HPDE6-E6E7 (cell line): Measurements from ENCODE around the gene TEX51.

Experiments used
- DNase-seq: peaks from one replicate; pipeline ENCODE4 v3.0.0; 2011; ENCODE audit warnings: missing footprints; ENCODE audit errors: extremely low spot score

TEX51 gene

GRCh38 chr2:126898636-126899035 lies at the start of gene TEX51:
TEX51 (plus strand) TSS chr2:126898890; CDS start chr2:126898919, 29 bp downstream.
- no peak for DNase-seq

GRCh38 chr2:126849054-126849453 lies 49.6 kb upstream of the TEX51 start:
- DNase-seq = no peak

- no peak for DNase-seq
Observed at GRCh38 chr2:126849486-126849885, 49.2 kb upstream of the TEX51 start.

- no peak for DNase-seq
Observed at GRCh38 chr2:126849991-126850535, 48.6 kb upstream of the TEX51 start.

GRCh38 chr2:126850940-126851339 lies 47.8 kb upstream of the TEX51 start:
- DNase-seq = no peak

- no peak for DNase-seq
Observed at GRCh38 chr2:126851756-126852155, 46.9 kb upstream of the TEX51 start.

GRCh38 chr2:126852361-126852760 lies 46.3 kb upstream of the TEX51 start:
- no peak for DNase-seq

- no peak for DNase-seq
Observed at GRCh38 chr2:126855606-126856005, 43.1 kb upstream of the TEX51 start.

GRCh38 chr2:126856403-126856802 lies 42.3 kb upstream of the TEX51 start:
- no peak for DNase-seq

GRCh38 chr2:126857502-126857901 lies 41.2 kb upstream of the TEX51 start:
- no peak for DNase-seq

- DNase-seq = no peak
Observed at GRCh38 chr2:126858013-126858412, 40.7 kb upstream of the TEX51 start.

- no peak for DNase-seq
Observed at GRCh38 chr2:126858436-126858835, 40.3 kb upstream of the TEX51 start.

- DNase-seq = no peak
Observed at GRCh38 chr2:126858991-126859390, 39.7 kb upstream of the TEX51 start.

GRCh38 chr2:126859631-126860030 lies 39.1 kb upstream of the TEX51 start:
- DNase-seq = no peak

- DNase-seq = no peak
Observed at GRCh38 chr2:126860385-126860784, 38.3 kb upstream of the TEX51 start.

GRCh38 chr2:126862730-126863129 lies 36.0 kb upstream of the TEX51 start:
- no peak for DNase-seq

- no peak for DNase-seq
Observed at GRCh38 chr2:126863336-126864015, 35.2 kb upstream of the TEX51 start.

GRCh38 chr2:126864861-126865260 lies 33.8 kb upstream of the TEX51 start:
- DNase-seq = no peak

- DNase-seq = no peak
Observed at GRCh38 chr2:126866451-126866850, 32.2 kb upstream of the TEX51 start.

- no peak for DNase-seq
Observed at GRCh38 chr2:126874961-126875360, 23.7 kb upstream of the TEX51 start.

GRCh38 chr2:126876631-126877030 lies 22.1 kb upstream of the TEX51 start:
- DNase-seq = no peak

- no peak for DNase-seq
Observed at GRCh38 chr2:126877041-126877440, 21.6 kb upstream of the TEX51 start.

- no peak for DNase-seq
Observed at GRCh38 chr2:126877861-126878565, 20.7 kb upstream of the TEX51 start.
